NCI-H1417 (cell line): ENCODE results near the gene FJX1.

ENCODE experiments used
- DNase-seq, 3 experiments: peaks; one replicate each; lab custom pipeline; 2025; lab: John Stamatoyannopoulos, UW

The FJX1 gene

GRCh38 chr11:35617687-35618496, at the start of gene FJX1:
TSS of gene FJX1 (plus strand) at chr11:35618460. CDS start at chr11:35618637, 177 bp downstream.
- peak in 2 of 3 experiments; percentile 78 to 84 for DNase-seq

DNA sequence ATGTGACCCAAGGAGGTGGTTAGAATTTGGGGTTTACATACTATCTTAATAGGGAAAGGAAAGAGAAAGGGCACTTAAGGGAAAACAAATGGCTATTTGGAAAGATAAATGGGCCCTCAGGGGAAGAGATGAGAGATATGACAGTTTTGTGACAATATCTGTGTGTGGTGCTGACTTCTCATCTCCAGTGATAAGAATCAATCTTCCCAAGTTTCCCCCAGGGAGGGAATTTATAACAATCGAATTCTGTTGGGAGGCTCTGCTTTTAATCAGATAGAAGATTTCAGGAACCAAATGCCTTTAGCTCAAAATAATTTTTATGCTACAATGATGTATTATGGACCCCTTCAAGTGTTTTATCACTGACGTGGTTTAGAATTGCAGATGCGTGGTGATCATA, 46.6 kb upstream of the FJX1 start:
- DNase-seq = no peak

- DNase-seq = peak in 1 of 3 experiments; percentile 82
Measured at GRCh38 chr11:35579557-35580396, 38.5 kb upstream of the FJX1 start.

DNA sequence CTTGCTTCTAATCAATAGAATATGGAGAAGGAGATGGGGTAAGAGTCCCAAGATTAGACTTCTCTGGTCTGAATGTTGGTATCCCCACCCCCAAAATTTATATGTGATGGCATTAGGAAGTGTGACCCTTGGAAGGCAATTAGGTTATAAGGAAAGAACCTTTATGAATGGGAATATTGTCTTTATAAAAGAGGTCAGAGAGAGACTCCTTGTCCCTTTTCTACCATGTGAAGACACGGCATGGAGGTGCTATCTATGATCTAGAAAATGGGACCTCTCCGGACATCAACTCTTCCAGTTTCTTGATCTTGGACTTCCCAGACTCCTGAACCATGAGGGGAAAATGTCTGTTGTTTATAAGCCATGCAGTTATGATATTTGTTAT, 37.9 kb upstream of the FJX1 start:
- no peak for DNase-seq

DNA sequence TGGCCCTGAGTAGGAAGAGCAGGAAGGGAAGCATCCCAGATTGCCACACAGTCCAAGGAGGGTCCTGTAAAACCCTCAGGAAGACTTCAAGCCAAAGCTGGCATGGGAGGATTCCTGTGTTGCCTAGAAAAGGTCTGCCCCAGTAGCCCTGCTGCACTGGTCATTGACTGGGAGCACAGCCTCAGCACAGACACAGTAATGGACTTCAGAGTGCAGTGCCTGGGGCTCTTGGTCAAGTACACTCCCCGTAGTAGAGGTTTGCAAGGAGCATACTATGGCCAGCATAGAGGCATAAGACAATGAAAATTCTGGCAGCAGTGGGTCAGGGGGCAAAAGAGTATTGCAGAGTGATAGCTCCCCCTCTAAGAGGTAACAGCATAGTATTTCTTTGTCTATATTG, 36.2 kb upstream of the FJX1 start:
- DNase-seq = no peak

DNA sequence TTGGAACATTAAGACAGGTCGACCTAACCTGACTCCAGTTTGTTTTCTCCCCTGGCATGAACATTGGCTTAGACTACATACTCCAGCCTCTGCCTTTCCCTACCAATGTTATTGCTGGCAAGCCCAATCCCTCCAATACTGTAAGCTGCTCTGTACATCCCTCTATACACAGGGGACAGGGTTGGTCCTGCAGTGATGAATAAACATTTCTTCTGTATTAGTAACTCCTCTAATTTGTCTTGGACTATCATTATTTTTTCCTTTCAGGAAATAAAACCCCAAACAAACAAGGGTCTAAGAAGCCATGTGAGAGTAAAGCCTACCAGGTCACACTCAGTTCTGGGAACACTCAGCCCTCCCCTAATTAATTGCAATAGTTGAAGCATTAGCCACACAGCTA, 35.1 kb upstream of the FJX1 start:
- DNase-seq = no peak

DNA sequence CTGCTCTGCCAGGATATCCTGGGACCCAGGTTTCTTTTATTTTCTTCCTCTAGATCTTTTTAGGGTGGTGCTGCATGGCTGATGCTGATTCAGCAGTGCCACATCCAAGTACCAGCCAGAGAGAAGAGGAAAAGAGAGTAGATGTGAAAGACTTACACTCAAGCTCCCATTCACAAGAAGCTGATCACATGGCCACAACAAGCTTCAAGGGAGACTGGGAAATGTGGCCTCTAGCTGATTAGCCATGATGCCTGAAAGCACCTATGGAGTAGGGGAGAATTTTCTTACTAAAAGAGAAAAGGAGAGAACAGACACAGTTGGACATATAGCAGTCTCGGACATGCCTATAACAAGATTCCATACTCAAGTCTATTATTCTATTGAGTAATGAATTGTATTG, 34.4 kb upstream of the FJX1 start:
- no peak for DNase-seq

GRCh38 chr11:35584321-35584720, 33.9 kb upstream of the FJX1 start:
- no peak for DNase-seq

DNA sequence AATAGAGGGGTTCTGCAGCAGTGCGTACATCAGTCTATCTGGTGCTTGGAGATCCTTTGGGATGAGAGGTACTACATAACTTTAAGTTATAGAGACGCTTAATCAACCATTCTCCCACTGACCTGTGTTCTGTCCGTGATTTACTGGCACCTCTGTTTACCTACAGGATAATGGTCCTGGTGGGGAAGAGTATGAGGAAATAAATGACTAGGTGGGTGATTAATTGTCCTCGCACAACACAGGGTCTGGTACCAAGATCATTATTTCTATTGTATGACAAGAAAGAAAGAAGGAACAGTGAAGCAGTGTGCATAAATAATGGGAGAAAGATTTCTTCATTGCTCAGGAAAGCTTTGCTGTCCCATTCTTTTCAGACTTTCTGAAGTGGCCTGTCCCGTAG, 32.8 kb upstream of the FJX1 start:
- DNase-seq = peak in 1 of 3 experiments; percentile 13

DNA sequence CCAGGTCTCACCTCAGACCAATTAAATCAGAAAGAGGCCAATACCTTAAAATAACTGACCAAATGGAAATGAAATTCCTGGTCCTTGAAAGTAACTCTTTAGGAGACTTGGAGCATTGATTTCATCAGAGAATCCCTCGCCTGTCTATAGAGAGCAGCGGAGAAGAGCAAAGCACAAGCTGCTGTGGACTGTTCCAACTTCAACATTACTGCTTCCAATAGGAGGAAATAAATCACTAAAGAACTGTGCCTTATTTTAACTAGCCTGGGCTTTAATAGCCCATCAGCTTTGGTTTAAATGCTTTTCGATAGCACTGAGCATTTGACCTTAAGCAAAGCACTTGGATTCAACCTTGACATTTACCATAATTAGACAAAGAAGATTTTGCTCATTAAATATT, 32.0 kb upstream of the FJX1 start:
- DNase-seq = no peak

- DNase-seq = no peak
Measured at GRCh38 chr11:35587972-35588371, 30.3 kb upstream of the FJX1 start.

GRCh38 chr11:35588627-35589026, 29.6 kb upstream of the FJX1 start:
- DNase-seq = no peak

GRCh38 chr11:35589281-35589680, 29.0 kb upstream of the FJX1 start:
- DNase-seq = no peak

DNA sequence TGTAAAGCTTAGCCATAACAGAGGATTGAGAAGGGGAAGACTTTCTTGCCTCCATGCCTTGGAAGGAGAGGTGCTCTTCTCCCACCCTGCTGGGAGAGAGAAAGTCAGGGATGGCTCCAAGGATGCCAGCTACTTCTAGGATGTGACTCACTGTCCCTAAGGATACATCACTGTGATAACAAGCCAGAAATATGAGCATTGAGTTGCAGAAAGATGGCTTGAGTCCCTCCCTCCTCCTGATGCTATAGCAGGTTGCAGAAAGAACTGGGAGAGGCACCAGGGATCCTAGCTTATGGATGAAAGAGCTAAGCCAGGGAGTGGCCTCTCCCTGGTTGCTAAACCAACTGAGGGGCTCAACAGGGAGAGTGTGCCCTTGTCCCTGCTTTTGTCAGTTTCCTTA, 27.8 kb upstream of the FJX1 start:
- DNase-seq = no peak

- DNase-seq = no peak
Measured at GRCh38 chr11:35593143-35593542, 25.1 kb upstream of the FJX1 start.

- peak in 1 of 3 experiments; percentile 11 for DNase-seq
Measured at GRCh38 chr11:35594680-35595079, 23.6 kb upstream of the FJX1 start.

DNA sequence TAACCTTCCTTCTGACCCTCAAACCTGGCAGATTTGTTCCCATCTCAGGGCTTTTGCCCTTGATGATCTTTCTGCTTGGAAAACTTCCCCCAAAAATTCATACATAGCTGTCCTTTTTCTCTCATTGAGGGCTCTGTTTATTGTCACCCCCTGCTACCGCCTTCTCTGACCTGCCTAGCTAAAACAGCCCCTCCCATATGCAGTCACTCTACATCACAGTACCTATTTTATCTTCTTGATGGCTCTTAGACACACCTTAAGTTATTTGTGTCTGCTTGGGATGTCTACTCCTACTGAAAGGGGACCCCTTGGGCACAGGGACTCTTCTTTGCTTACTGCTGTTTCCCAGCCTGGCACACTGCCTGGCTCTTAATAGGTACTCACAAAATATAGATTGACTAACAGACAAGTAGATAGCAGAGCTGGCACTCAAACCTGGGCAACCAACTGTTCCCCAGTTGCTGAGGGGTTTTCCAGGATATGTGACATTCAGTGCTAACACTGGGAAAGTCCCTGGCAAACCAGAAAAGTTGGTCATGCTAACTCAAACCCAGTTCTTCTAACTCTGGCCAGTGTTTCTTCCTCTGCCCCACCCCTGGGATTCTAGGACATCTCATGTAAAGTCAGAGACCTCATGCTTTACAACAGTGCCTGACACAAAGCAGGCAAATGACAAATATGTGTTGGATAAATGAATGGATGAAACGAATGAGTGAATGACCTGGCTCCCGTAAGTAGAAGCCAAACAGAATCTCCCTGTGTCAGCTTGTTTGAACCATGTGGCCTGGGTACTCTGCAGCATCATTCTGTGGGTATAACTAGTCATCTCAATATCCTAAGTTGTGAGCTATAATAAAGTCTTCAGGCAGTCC, 19.8 kb upstream of the FJX1 start:
- no peak for DNase-seq

- no peak for DNase-seq
Measured at GRCh38 chr11:35600331-35600838, 17.9 kb upstream of the FJX1 start.

GRCh38 chr11:35602160-35602793, 16.0 kb upstream of the FJX1 start:
- DNase-seq = no peak

GRCh38 chr11:35602979-35603378, 15.3 kb upstream of the FJX1 start:
- DNase-seq = no peak

DNA sequence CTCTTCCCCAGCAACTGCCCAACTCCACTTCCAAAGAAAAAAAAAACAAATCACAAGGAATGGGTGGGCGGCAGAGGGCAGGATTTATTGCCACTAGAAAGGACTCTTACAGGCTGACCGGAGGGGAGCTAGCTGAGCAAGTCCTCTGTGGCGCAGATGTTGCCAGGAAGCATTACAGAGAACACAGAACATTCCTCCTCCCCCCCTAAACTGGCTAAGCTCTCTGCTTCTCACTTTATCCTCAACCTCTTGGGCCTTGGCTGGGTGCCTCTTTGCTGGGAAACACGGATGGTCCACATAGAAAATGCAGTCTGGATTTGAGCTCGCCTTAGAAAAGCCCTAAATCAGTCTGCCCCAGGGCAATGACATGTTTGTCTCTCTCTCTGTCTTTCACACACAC, 12.6 kb upstream of the FJX1 start:
- DNase-seq = peak in 1 of 3 experiments; percentile 13

DNA sequence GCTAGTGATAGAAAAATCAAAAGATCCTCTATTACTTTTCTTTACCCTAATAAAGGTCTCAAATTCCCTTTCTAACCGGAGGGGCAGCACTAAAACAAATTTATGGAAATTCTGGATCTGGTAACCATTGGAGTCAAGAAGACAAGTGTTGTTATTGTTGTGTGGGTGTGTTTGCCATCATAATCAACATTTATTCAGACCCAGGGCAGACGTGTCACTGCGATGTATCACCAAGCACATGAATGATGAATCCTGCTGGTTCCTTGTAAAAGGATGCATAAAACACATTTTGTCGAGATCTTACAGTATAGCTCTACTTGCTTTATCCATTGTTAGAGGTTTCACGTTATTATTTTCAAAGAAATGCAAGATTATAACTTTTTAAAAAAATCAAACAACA, 12.1 kb upstream of the FJX1 start:
- no peak for DNase-seq
